GM10266 (cell line): ENCODE data around the gene DEPDC5.
"Not testable (repeated sequence)": the region's sequence is repeated elsewhere in the genome, so short reads cannot be mapped to it uniquely, and the experiment has no call there.

Source experiments
- DNase-seq: peaks from one replicate; pipeline ENCODE4 v3.0.0; 2012; ENCODE audit errors: extremely low spot score
- CTCF ChIP-seq: IDR thresholded peaks from 2 replicates; pipeline ENCODE4 v1.5.1; 2012; ENCODE audit warnings: mild to moderate bottlenecking, low read depth; ENCODE audit not compliant: control insufficient read depth, insufficient read depth; ENCODE audit errors: missing control alignments

DEPDC5 gene

DNA sequence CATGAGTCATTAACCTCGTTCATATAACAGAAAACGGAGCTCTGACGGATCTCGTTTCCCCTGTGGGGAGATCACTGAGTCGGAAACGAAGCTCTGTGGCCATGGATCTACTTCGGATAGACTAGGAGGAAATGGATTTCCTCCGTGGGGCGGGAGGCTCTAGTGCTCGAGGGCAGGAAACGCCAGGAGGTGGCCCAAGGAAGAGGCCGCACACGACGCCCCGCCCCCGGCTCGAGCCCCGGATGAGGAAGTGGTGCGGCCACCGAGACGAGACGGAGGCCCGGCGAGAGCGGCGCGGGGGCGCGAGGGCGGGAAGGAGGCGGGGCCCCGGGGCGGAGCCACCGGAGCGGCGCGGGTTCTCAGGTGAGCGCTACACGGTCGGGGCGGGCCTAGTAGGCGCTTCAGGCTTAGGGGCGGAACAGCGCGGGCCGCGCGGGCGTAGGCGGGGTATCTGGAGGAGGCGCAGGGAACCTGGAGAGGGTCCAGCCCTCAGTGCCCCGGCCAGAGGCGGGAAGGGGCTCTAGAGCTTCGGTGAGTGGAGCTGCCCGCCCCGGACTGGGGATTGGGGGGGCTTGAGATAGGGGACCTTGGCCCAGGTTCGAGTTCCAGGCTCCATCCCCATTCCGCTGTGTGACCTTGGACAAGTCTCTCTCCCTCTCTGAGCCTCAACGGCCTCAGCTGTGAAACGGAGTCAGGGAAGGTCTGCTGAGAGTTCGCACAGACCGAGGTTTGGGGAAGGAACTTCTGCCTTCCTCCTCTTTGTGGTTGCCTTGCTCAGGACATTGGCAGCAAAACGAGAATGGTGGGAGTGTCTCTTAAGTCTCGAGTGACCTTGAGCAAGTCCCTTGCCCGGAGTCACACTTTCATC is at the start of gene DEPDC5:
Gene DEPDC5 (plus strand): TSS at position 386 of the 868 bp plus-strand sequence. CDS start 903 bp downstream, outside the sequence.
- TF ChIP-seq CTCF = no peak
- DNase-seq = peak; percentile 95

DNA sequence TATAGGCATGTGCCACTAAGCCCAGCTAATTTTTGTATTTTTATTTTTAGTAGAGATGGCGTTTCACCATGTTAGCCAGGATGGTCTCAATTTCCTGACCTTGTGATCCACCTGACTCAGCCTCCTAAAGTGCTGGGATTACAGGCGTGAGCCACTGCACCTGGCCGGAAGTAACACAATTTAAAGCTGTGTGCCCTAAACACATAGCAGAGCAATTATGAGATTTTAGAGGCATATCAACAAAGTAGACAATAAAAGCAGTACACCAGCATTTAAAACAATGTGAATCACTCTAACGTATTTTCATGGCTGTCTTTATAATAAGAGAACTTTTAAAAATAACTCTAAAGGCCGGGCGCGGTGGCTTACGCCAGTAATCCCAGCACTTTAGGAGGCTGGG is 46.3 kb upstream of the DEPDC5 start:
- no peak for TF ChIP-seq CTCF
- DNase-seq = no peak

GRCh38 chr22:31711226-31711625 is 42.6 kb upstream of the DEPDC5 start:
- not testable (repeated sequence) for DNase-seq

GRCh38 chr22:31715147-31715778 is 38.6 kb upstream of the DEPDC5 start:
- no peak for DNase-seq
- TF ChIP-seq CTCF = no peak

- no peak for TF ChIP-seq CTCF
Measured at GRCh38 chr22:31719850-31720471, 33.9 kb upstream of the DEPDC5 start.

GRCh38 chr22:31723723-31724122 is 30.1 kb upstream of the DEPDC5 start:
- DNase-seq = no peak
- no peak for TF ChIP-seq CTCF

More at GRCh38 chr22:31719850-31720471, 33.9 kb upstream of the DEPDC5 start:
- no peak for DNase-seq

DNA sequence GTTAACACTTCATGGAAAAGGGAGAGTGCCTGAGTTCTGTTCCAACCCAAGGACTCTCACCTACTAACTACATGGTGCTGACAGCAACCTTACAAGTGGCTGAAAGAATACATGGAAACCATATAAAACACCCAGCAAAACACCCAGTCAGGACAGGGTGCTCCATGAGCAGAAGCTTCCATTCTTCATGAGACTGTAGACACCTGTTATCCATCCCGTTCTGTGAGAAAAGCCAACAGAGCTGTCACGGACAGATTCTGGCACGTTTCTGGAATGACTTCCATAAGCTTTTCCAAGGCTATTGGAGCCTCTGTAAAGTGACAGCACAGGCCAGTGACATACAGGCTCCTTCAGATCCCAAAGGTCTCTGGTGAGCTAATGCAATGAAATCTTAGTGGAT is 27.1 kb upstream of the DEPDC5 start:
- DNase-seq = no peak
- TF ChIP-seq CTCF = no peak
